Measurements from ENCODE around the gene H1-8. TPM values are rescaled to one million over a fixed set of nuclear protein-coding genes. Genes with fewer than 3 reads are reported as not detected.

H1-8 gene
- total and polyA plus RNA-seq, 3 experiments from 2014 or later = not detected

GRCh38 chr3:129560911-129561594 lies 18.1 kb downstream of the H1-8 start:
- Mint-ChIP-seq H3K36me3 (peaks cover 2 to 46% (median 13%) of the 10 kb centered on the region in 3 donors), H3K27ac (peak overlapping the region in 5 of 8 donors; percentile 42 to 87 (median 55)), H3K27me3 (peaks cover 0 to 2% of the 10 kb centered on the region in 2 donors), H3K4me1 (peaks cover 15 to 18% (median 17%) of the 10 kb centered on the region in 3 donors), H3K4me3 (peak overlapping the region in 1 of 7 donors; percentile 56), H3K9me3 (no peaks in the 10 kb centered on the region)
- Histone ChIP-seq H3K27me3 (ENCODE audit: insufficient read depth, low read length, poor library complexity, severe bottlenecking) (no peaks in the 10 kb centered on the region), H3K4me1 (ENCODE audit: insufficient read depth, low read length) (peaks cover 21% of the 10 kb centered on the region), H3K4me3 (ENCODE audit: low read length) (no peak overlapping the region), H3K27ac (ENCODE audit: low read depth, low read length) (no peak overlapping the region), H3K9me3 (ENCODE audit: low read length) (no peaks in the 10 kb centered on the region), H3K36me3 (ENCODE audit: insufficient read depth, low read length) (no peaks in the 10 kb centered on the region)
- POLR2A ChIA-PET = no interaction called here
- CTCF ChIA-PET = interaction anchor here (1.1 kb wide), 1 partner anchor 34 kb away, joined by 3 read pairs; no protein-coding TSS in a partner anchor
- DNase-seq = no peak

GRCh38 chr3:129561619-129562248 lies 18.8 kb downstream of the H1-8 start:
- Mint-ChIP-seq H3K36me3 (peaks cover 2 to 43% (median 13%) of the 10 kb centered on the region in 3 donors), H3K27me3 (peaks cover 0 to 2% of the 10 kb centered on the region in 2 donors), H3K4me3 (no peak overlapping the region), H3K4me1 (peaks cover 17 to 20% (median 19%) of the 10 kb centered on the region in 3 donors), H3K27ac (peak overlapping the region in 3 of 8 donors; percentile 29 to 51 (median 42)), H3K9me3 (no peaks in the 10 kb centered on the region)
- H3K4me1 ChIP-seq (ENCODE audit: insufficient read depth, low read length) = peaks cover 23% of the 10 kb centered on the region
- no peaks in the 10 kb centered on the region for H3K27me3 ChIP-seq (ENCODE audit: insufficient read depth, low read length, poor library complexity, severe bottlenecking)
- H3K27ac ChIP-seq (ENCODE audit: low read depth, low read length) = no peak overlapping the region
- H3K9me3 ChIP-seq (ENCODE audit: low read length) = no peaks in the 10 kb centered on the region
- no peak overlapping the region for H3K4me3 ChIP-seq (ENCODE audit: low read length)
- H3K36me3 ChIP-seq (ENCODE audit: insufficient read depth, low read length) = no peaks in the 10 kb centered on the region
- DNase-seq = no peak
- CTCF ChIA-PET = interaction anchor here (1.1 kb wide), 1 partner anchor 33 kb away, joined by 3 read pairs; no protein-coding TSS in a partner anchor
- POLR2A ChIA-PET = no interaction called here

DNA sequence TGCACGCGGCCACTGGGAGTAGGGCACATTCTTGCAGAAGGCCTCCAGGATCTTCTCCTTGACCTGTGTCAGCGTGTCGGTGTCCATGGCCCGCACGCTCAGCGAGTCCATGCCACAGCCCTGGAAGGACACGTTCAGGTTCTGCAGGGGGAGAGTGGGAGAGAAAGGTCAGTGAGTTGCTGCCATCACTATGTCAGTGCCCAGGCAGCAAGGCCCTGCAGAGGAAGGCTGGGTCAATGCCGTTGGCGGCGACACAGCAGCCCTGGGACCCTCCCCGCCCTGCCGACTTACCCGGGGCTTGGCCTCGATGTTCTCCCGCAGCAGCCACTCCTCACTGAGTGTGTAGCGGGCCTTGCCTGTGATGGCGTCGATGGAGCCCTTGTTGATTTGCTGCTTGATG lies 19.8 kb downstream of the H1-8 start:
- H3K36me3 Mint-ChIP-seq = peaks cover 2 to 35% (median 10%) of the 10 kb centered on the region in 3 donors
- Histone ChIP-seq H3K27me3 (ENCODE audit: insufficient read depth, low read length, poor library complexity, severe bottlenecking) (no peaks in the 10 kb centered on the region), H3K36me3 (ENCODE audit: insufficient read depth, low read length) (no peaks in the 10 kb centered on the region), H3K4me3 (ENCODE audit: low read length) (no peak overlapping the region), H3K4me1 (ENCODE audit: insufficient read depth, low read length) (peaks cover 26% of the 10 kb centered on the region), H3K27ac (ENCODE audit: low read depth, low read length) (no peak overlapping the region), H3K9me3 (ENCODE audit: low read length) (no peaks in the 10 kb centered on the region)
- peaks cover 0 to 1% of the 10 kb centered on the region in 2 donors for H3K27me3 Mint-ChIP-seq
- peak overlapping the region in 1 of 7 donors; percentile 18 for H3K4me3 Mint-ChIP-seq
- H3K4me1 Mint-ChIP-seq = peaks cover 20 to 26% (median 22%) of the 10 kb centered on the region in 3 donors
- H3K9me3 Mint-ChIP-seq = no peaks in the 10 kb centered on the region
- DNase-seq = no peak
- ChIA-PET CTCF (no interaction called here), POLR2A (no interaction called here)
- H3K27ac Mint-ChIP-seq = peak overlapping the region in 1 of 8 donors; percentile 93

DNA sequence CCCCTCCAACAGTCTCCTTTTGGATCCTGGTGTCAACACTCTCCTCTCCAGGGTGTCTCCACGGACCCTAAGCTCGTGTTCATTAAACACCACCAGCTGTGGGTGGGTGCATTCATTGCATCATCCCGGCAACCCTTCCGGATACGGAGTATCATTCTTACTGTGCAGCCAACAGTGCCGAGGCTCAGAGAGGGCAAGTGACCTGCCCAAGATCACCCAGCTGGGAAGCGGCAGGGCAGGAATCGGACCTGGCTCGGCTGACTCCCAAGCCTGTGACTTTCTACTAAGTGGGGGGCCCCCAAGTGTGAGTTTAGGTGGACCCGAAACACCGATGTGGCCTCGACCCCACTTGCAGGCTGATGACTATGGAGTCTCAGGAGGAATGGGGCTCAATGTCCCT lies 20.4 kb downstream of the H1-8 start:
- Histone ChIP-seq H3K4me1 (ENCODE audit: insufficient read depth, low read length) (peaks cover 21% of the 10 kb centered on the region), H3K4me3 (ENCODE audit: low read length) (no peak overlapping the region), H3K36me3 (ENCODE audit: insufficient read depth, low read length) (no peaks in the 10 kb centered on the region), H3K9me3 (ENCODE audit: low read length) (no peaks in the 10 kb centered on the region), H3K27me3 (ENCODE audit: insufficient read depth, low read length, poor library complexity, severe bottlenecking) (no peaks in the 10 kb centered on the region), H3K27ac (ENCODE audit: low read depth, low read length) (no peak overlapping the region)
- Mint-ChIP-seq H3K27me3 (no peaks in the 10 kb centered on the region), H3K9me3 (no peaks in the 10 kb centered on the region), H3K4me3 (no peak overlapping the region), H3K36me3 (peaks cover 2 to 33% (median 5%) of the 10 kb centered on the region in 3 donors), H3K4me1 (peaks cover 20 to 26% (median 22%) of the 10 kb centered on the region in 3 donors), H3K27ac (peak overlapping the region in 2 of 8 donors; percentile 42 to 93)
- ChIA-PET POLR2A (no interaction called here), CTCF (no interaction called here)
- no peak for DNase-seq

DNA sequence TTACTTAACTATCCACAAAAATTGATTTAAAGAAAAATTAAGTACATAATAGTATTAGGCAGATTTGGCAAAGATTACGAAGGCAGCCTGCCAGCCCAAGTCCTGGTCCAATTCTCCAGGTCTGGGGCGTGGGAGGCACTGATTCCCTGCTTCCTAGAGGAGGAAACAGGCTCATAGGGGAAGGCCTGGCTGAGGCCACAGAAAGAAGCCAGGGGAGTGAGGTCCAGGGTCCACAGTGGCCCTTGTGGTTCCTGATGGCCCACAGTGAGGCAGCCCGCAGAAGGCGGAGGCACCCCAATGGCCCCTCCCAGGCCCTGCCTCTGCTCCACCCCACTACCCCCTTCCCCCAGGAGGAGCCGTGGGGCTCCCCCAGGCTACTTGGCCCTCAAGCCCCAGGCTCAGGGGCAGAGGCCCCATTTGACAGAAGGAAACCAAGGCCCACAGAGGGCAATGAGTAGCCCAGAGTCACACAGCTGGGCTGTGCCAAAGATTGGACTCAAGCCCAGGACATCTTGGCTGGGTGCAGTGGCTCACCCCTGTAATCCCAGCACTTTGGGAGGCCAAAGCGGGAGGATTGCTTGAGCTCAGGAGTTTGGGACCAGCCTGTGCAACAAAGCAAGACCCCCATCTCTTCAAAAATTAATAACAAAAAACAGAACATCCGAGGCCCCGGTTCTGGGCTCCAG lies 21.0 kb downstream of the H1-8 start:
- Mint-ChIP-seq H3K27me3 (no peaks in the 10 kb centered on the region), H3K4me3 (no peak overlapping the region), H3K9me3 (no peaks in the 10 kb centered on the region), H3K4me1 (peaks cover 23 to 29% (median 25%) of the 10 kb centered on the region in 3 donors), H3K36me3 (peaks cover 2 to 33% (median 5%) of the 10 kb centered on the region in 3 donors), H3K27ac (peak overlapping the region in 2 of 8 donors; percentile 22 to 42)
- DNase-seq = no peak
- Histone ChIP-seq H3K4me1 (ENCODE audit: insufficient read depth, low read length) (peaks cover 14% of the 10 kb centered on the region), H3K36me3 (ENCODE audit: insufficient read depth, low read length) (no peaks in the 10 kb centered on the region), H3K27ac (ENCODE audit: low read depth, low read length) (no peak overlapping the region), H3K9me3 (ENCODE audit: low read length) (no peaks in the 10 kb centered on the region), H3K4me3 (ENCODE audit: low read length) (no peak overlapping the region), H3K27me3 (ENCODE audit: insufficient read depth, low read length, poor library complexity, severe bottlenecking) (no peaks in the 10 kb centered on the region)
- POLR2A ChIA-PET = interaction anchor here (0.6 kb wide), 1 partner anchor 164 kb away, joined by 6 read pairs; no protein-coding TSS in a partner anchor
- CTCF ChIA-PET = no interaction called here

GRCh38 chr3:129564981-129565644 lies 22.1 kb downstream of the H1-8 start:
- no peaks in the 10 kb centered on the region for H3K27me3 Mint-ChIP-seq
- peak overlapping the region in 2 of 8 donors; percentile 27 to 35 for H3K27ac Mint-ChIP-seq
- H3K36me3 ChIP-seq (ENCODE audit: insufficient read depth, low read length) = no peaks in the 10 kb centered on the region
- H3K27ac ChIP-seq (ENCODE audit: low read depth, low read length) = no peak overlapping the region
- H3K4me3 ChIP-seq (ENCODE audit: low read length) = no peak overlapping the region
- H3K4me3 Mint-ChIP-seq = no peak overlapping the region
- H3K4me1 ChIP-seq (ENCODE audit: insufficient read depth, low read length) = peaks cover 13% of the 10 kb centered on the region
- POLR2A ChIA-PET = interaction anchor here (0.6 to 0.7 kb wide), 2 partner anchors 13 to 165 kb away, joined by 3 to 6 read pairs; no protein-coding TSS in a partner anchor
- H3K9me3 ChIP-seq (ENCODE audit: low read length) = no peaks in the 10 kb centered on the region
- H3K27me3 ChIP-seq (ENCODE audit: insufficient read depth, low read length, poor library complexity, severe bottlenecking) = no peaks in the 10 kb centered on the region
- CTCF ChIA-PET = no interaction called here
- H3K4me1 Mint-ChIP-seq = peaks cover 32 to 38% (median 36%) of the 10 kb centered on the region in 3 donors
- DNase-seq = no peak
- H3K9me3 Mint-ChIP-seq = no peaks in the 10 kb centered on the region
- H3K36me3 Mint-ChIP-seq = peaks cover 2 to 34% (median 5%) of the 10 kb centered on the region in 3 donors

GRCh38 chr3:129565902-129566301 lies 22.9 kb downstream of the H1-8 start:
- Histone ChIP-seq H3K36me3 (ENCODE audit: insufficient read depth, low read length) (no peaks in the 10 kb centered on the region), H3K4me1 (ENCODE audit: insufficient read depth, low read length) (peaks cover 13% of the 10 kb centered on the region), H3K4me3 (ENCODE audit: low read length) (no peak overlapping the region), H3K9me3 (ENCODE audit: low read length) (no peaks in the 10 kb centered on the region), H3K27me3 (ENCODE audit: insufficient read depth, low read length, poor library complexity, severe bottlenecking) (no peaks in the 10 kb centered on the region), H3K27ac (ENCODE audit: low read depth, low read length) (no peak overlapping the region)
- DNase-seq = no peak
- H3K27ac Mint-ChIP-seq = peak overlapping the region in 3 of 8 donors; percentile 47 to 64 (median 61)
- H3K9me3 Mint-ChIP-seq = no peaks in the 10 kb centered on the region
- peaks cover 0 to 34% (median 0%) of the 10 kb centered on the region in 3 donors for H3K36me3 Mint-ChIP-seq
- CTCF ChIA-PET = no interaction called here
- POLR2A ChIA-PET = interaction anchor here (0.7 kb wide), 1 partner anchor 12 kb away, joined by 3 read pairs; no protein-coding TSS in a partner anchor
- peak overlapping the region in 1 of 7 donors; percentile 32 for H3K4me3 Mint-ChIP-seq
- H3K27me3 Mint-ChIP-seq = no peaks in the 10 kb centered on the region
- peaks cover 29 to 35% (median 31%) of the 10 kb centered on the region in 3 donors for H3K4me1 Mint-ChIP-seq
